HepG2 (cell line): ENCODE measurements around the gene ABCF1. TPM values are rescaled to one million over a fixed set of nuclear protein-coding genes. Genes with fewer than 3 reads are reported as not detected.

Source experiments
- ATM ChIP-seq: fragments of 450-650 bp; IDR thresholded peaks from 2 replicates; pipeline ENCODE4 v1.7.1; 2017; ENCODE audit warnings: mild to moderate bottlenecking, borderline replicate concordance
- DMAP1 ChIP-seq: IDR thresholded peaks from 2 replicates; pipeline ENCODE4 v1.6.1; 2016
- FOXK1 ChIP-seq: sonication (generic); formaldehyde crosslinking; IDR thresholded peaks from 2 replicates; pipeline ENCODE4 v1.4.0; 2020; ENCODE audit warnings: low read depth, missing genetic modification reagents, borderline replicate concordance
- HNRNPLL ChIP-seq: fragments of 200-400 bp; formaldehyde crosslinking; IDR thresholded peaks from 2 replicates; pipeline ENCODE4 v1.6.1; 2017; ENCODE audit warnings: mild to moderate bottlenecking, low read depth, low read length; ENCODE audit not compliant: poor library complexity, severe bottlenecking
- KLF16 ChIP-seq, 2 experiments: sonication (generic) in 1 of 2; formaldehyde crosslinking in 1 of 2; IDR thresholded peaks; 2 replicates each; pipeline versions ENCODE4 v1.6.1 to v1.8.0; 2016 to 2023; ENCODE audit warnings: missing genetic modification reagents in 2 of 2, missing compliant biosample characterization in 1 of 2
- PHF8 ChIP-seq: sonication (generic); formaldehyde crosslinking; IDR thresholded peaks from 2 replicates; pipeline ENCODE4 v1.5.0; 2020; ENCODE audit warnings: missing genetic modification reagents
- RFX3 ChIP-seq: IDR thresholded peaks from 2 replicates; pipeline ENCODE4 v1.6.1; 2016; ENCODE audit warnings: missing biosample characterization, missing genetic modification reagents
- RFXANK ChIP-seq: IDR thresholded peaks from 2 replicates; pipeline ENCODE4 v1.6.1; 2016
- RORA ChIP-seq: sonication (generic); formaldehyde crosslinking; IDR thresholded peaks from 2 replicates; pipeline ENCODE4 v1.5.0; 2020; ENCODE audit warnings: mild to moderate bottlenecking, missing genetic modification reagents, moderate library complexity
- SIN3B ChIP-seq: fragments of 150-350 bp; IDR thresholded peaks from 2 replicates; pipeline ENCODE4 v1.6.1; 2014; ENCODE audit warnings: low read length
- STAG1 ChIP-seq: sonication (generic); formaldehyde crosslinking; IDR thresholded peaks from 2 replicates; pipeline ENCODE4 v1.4.0; 2020; ENCODE audit warnings: missing genetic modification reagents
- TBP ChIP-seq: sonication (generic); formaldehyde crosslinking; IDR thresholded peaks from 2 replicates; pipeline ENCODE4 v1.5.0; 2020; ENCODE audit warnings: missing genetic modification reagents
- THAP11 ChIP-seq: IDR thresholded peaks from 2 replicates; pipeline ENCODE4 v1.6.1; 2016; ENCODE audit warnings: missing biosample characterization, missing genetic modification reagents
- ZBTB1 ChIP-seq: sonication (generic); formaldehyde crosslinking; IDR thresholded peaks from 2 replicates; pipeline ENCODE4 v1.4.0; 2020; ENCODE audit warnings: missing genetic modification reagents, borderline replicate concordance
- ZBTB20 ChIP-seq: sonication (generic); formaldehyde crosslinking; IDR thresholded peaks from 2 replicates; pipeline ENCODE4 v1.8.1; 2023; ENCODE audit warnings: missing genetic modification reagents, low read depth, mild to moderate bottlenecking, borderline replicate concordance
- ZNF543 ChIP-seq: sonication (generic); formaldehyde crosslinking; IDR thresholded peaks from 2 replicates; pipeline ENCODE4 v1.4.0; 2020; ENCODE audit warnings: mild to moderate bottlenecking, missing genetic modification reagents
- ZNF614 ChIP-seq: IDR thresholded peaks from 2 replicates; pipeline ENCODE4 v1.6.1; 2018; ENCODE audit warnings: missing biosample characterization, missing genetic modification reagents, inconsistent platforms, borderline replicate concordance
- polyA plus RNA-seq, 8 experiments: library from polyadenylated mRNA; depleted of rRNA in 3 of 8; stranded (reverse) in 7 of 8; unstranded in 1 of 8; fragments of >200 nt; fragmentation: Illumina TruSeq in 4 of 8; extraction: Trizol in 4 of 8; gene quantifications; 2 replicates each; pipeline versions ENCODE4 v1.2.1 to v1.2.3, GENCODE V29; 2011 to 2016; ENCODE audit warnings: low read depth in 4 of 8, missing spikeins in 1 of 8, mixed read lengths in 1 of 8; ENCODE audit not compliant: insufficient read depth in 1 of 8
- total RNA-seq, 5 experiments: library from RNA; depleted of rRNA; stranded (reverse); fragments of >200 nt; fragmentation: Illumina TruSeq; extraction: Trizol; gene quantifications; 2 replicates each; pipeline ENCODE4 v1.2.3, GENCODE V29; 2016; ENCODE audit warnings: low read depth in 1 of 5
- TF ChIP-seq, protein P1 (sequence below): IDR thresholded peaks from 2 replicates; pipeline ENCODE4 v1.6.1; 2012; ENCODE audit warnings: low read depth, low read length, improper control_type of control experiment
- TF ChIP-seq, protein P2 (sequence below): IDR thresholded peaks from 2 replicates; pipeline ENCODE4 v1.6.1; 2016; ENCODE audit warnings: missing genetic modification reagents, missing compliant biosample characterization
- TF ChIP-seq, protein P3 (sequence below), 2 experiments: sonication (generic) in 1 of 2; formaldehyde crosslinking in 1 of 2; IDR thresholded peaks; 2 replicates each; pipeline versions ENCODE4 v1.5.1 to v1.6.1; 2011 to 2020; ENCODE audit warnings: borderline replicate concordance in 1 of 2, low read depth in 1 of 2, low read length in 1 of 2, mild to moderate bottlenecking in 1 of 2, missing genetic modification reagents in 1 of 2, moderate library complexity in 1 of 2
- TF ChIP-seq, protein P4 (sequence below): sonication (generic); formaldehyde crosslinking; IDR thresholded peaks from 2 replicates; pipeline ENCODE4 v1.5.1; 2020; ENCODE audit warnings: missing genetic modification reagents, mild to moderate bottlenecking, borderline replicate concordance
- TF ChIP-seq, protein P5 (sequence below): IDR thresholded peaks from 2 replicates; pipeline ENCODE4 v1.6.1; 2016; ENCODE audit warnings: control low read depth

Gene ABCF1
- total and polyA plus RNA-seq, 2 of the 13 experiments (the other 11 are each of a cell fraction or from before 2014, with no cell fraction given): 25.4 to 98.9 TPM

DNA sequence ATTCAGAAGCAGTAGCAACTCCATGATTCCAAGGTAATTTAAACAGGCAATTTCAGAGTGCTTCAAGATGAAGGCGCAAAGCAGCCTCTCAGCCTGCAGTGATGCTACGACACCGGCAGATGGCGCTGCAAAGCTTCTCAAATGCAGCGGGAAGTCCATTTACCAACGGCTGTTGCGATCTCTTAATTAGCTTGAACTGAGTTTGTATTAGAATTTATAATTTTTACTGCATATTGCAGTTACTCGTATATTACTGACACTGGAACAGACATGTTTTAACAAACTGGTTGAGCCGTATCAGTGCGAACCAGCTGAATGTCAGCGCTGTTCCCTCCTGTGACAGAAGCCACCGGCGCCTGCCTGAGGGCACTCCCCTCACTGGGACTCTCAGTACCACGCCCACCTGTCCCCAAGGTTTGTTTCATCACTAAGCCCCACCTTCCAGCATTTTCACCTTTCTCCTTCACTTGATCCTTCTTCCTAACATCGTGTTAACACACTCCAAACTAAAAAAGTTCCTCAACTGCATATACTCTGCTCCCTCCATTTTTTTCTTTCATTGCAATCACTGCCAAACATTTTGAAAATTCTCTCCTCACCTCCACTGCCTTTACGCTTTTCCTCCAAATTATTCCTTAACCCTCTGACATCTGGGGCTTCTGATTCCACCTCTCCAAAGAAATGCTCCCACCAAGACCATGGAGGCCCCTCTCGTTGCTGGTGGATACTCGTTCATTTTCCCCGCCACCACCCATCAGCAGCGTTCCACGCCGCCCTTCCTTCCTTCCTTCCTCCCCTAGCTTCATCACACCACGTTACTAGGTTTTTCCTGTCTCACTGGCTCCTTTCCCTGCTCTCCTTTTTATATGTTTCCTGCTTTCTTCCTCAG is 29.5 kb upstream of the ABCF1 start (continued):
- peak; percentile 58; the same call in 1 of the 2 replicates for TF ChIP-seq THAP11 (CRISPR knock-in tag)
- no peak for TF ChIP-seq TBP
- TF ChIP-seq, protein P1, sequence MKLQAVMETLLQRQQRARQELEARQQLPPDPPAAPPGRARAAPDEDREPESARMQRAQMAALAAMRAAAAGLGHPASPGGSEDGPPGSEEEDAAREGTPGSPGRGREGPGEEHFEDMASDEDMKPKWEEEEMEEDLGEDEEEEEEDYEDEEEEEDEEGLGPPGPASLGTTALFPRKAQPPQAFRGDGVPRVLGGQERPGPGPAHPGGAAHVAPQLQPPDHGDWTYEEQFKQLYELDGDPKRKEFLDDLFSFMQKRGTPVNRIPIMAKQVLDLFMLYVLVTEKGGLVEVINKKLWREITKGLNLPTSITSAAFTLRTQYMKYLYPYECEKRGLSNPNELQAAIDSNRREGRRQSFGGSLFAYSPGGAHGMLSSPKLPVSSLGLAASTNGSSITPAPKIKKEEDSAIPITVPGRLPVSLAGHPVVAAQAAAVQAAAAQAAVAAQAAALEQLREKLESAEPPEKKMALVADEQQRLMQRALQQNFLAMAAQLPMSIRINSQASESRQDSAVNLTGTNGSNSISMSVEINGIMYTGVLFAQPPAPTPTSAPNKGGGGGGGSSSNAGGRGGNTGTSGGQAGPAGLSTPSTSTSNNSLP: 0 out of 2 replicates have a peak, but pooled peaks have one; percentile 35
- peak; percentile 85 for TF ChIP-seq STAG1 (CRISPR knock-in tag)
- peak; percentile 3; the same call in 1 of the 2 replicates for TF ChIP-seq FOXK1 (CRISPR knock-in tag)
- TF ChIP-seq, protein P2, sequence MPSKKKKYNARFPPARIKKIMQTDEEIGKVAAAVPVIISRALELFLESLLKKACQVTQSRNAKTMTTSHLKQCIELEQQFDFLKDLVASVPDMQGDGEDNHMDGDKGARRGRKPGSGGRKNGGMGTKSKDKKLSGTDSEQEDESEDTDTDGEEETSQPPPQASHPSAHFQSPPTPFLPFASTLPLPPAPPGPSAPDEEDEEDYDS: no peak
- TF ChIP-seq HNRNPLL: no peak
- TF ChIP-seq KLF16 (CRISPR knock-in tag; IDR thresholded peaks at IDR 0.05): peak in 1 of 2 experiments; percentile 73; a peak in 1 of 4 replicates
- TF ChIP-seq ZBTB1: no peak
- 0 out of 2 replicates have a peak, but pooled peaks have one; percentile 24 for TF ChIP-seq ZNF614 (CRISPR knock-in tag)
- TF ChIP-seq, protein P3, sequence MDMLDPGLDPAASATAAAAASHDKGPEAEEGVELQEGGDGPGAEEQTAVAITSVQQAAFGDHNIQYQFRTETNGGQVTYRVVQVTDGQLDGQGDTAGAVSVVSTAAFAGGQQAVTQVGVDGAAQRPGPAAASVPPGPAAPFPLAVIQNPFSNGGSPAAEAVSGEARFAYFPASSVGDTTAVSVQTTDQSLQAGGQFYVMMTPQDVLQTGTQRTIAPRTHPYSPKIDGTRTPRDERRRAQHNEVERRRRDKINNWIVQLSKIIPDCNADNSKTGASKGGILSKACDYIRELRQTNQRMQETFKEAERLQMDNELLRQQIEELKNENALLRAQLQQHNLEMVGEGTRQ (IDR thresholded peaks at IDR 0.05; ENCODE audit: low read depth, low read length): no peak
- TF ChIP-seq, protein P3 (CRISPR knock-in tag; IDR thresholded peaks at IDR 0.05; ENCODE audit: borderline replicate concordance): no peak
- TF ChIP-seq RFXANK (CRISPR knock-in tag): 0 out of 2 replicates have a peak, but pooled peaks have one; percentile 64
- TF ChIP-seq, protein P4, sequence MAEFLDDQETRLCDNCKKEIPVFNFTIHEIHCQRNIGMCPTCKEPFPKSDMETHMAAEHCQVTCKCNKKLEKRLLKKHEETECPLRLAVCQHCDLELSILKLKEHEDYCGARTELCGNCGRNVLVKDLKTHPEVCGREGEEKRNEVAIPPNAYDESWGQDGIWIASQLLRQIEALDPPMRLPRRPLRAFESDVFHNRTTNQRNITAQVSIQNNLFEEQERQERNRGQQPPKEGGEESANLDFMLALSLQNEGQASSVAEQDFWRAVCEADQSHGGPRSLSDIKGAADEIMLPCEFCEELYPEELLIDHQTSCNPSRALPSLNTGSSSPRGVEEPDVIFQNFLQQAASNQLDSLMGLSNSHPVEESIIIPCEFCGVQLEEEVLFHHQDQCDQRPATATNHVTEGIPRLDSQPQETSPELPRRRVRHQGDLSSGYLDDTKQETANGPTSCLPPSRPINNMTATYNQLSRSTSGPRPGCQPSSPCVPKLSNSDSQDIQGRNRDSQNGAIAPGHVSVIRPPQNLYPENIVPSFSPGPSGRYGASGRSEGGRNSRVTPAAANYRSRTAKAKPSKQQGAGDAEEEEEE (CRISPR knock-in tag): 0 out of 2 replicates have a peak, but pooled peaks have one; percentile 42
- TF ChIP-seq ZBTB20: no peak
- TF ChIP-seq ZNF543 (CRISPR knock-in tag): no peak
- no peak for TF ChIP-seq ATM
- TF ChIP-seq PHF8 (CRISPR knock-in tag): 0 out of 2 replicates have a peak, but pooled peaks have one; percentile 21
- TF ChIP-seq SIN3B: no peak
- no peak for TF ChIP-seq RORA (CRISPR knock-in tag)
- TF ChIP-seq, protein P5, sequence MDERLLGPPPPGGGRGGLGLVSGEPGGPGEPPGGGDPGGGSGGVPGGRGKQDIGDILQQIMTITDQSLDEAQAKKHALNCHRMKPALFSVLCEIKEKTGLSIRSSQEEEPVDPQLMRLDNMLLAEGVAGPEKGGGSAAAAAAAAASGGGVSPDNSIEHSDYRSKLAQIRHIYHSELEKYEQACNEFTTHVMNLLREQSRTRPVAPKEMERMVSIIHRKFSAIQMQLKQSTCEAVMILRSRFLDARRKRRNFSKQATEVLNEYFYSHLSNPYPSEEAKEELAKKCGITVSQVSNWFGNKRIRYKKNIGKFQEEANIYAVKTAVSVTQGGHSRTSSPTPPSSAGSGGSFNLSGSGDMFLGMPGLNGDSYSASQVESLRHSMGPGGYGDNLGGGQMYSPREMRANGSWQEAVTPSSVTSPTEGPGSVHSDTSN (CRISPR knock-in tag): no peak
- no peak for TF ChIP-seq DMAP1 (CRISPR knock-in tag)
- no peak for TF ChIP-seq RFX3 (CRISPR knock-in tag)
